GM23338 (cell line): ENCODE results near the gene STRN4. TPM values are rescaled to one million over a fixed set of nuclear protein-coding genes. Genes with fewer than 3 reads are reported as not detected.

Experiments
- ATAC-seq: fragments of 200-7000 bp; cut with Tn5 transposase; 3 replicates; pipeline ENCODE4 v1.9.1; 2020
- DNase-seq: peaks from one replicate; pipeline ENCODE4 v3.0.0-alpha.2; 2015; ENCODE audit warnings: low spot score
- H2AFZ ChIP-seq: fragments of 200-600 bp; sonication (generic); 2 replicates; pipeline ENCODE4 v1.8.0; 2016; ENCODE audit warnings: antibody characterized with exemption, mild to moderate bottlenecking, moderate library complexity
- H3F3A ChIP-seq: fragments of 200-600 bp; sonication (generic); replicated peaks from 2 replicates; pipeline ENCODE4 v1.8.0; 2017; ENCODE audit warnings: antibody characterized with exemption, mixed run types, low read depth
- H3K27ac ChIP-seq: fragments of 200-600 bp; sonication (generic); 2 replicates; pipeline ENCODE4 v1.6.1; 2016; ENCODE audit warnings: low read depth
- H3K27me3 ChIP-seq: fragments of 200-600 bp; sonication (generic); 2 replicates; pipeline ENCODE4 v1.8.0; 2016; ENCODE audit warnings: mild to moderate bottlenecking, mixed run types, moderate library complexity; ENCODE audit not compliant: insufficient read depth
- H3K36me3 ChIP-seq: fragments of 200-600 bp; sonication (generic); 2 replicates; pipeline ENCODE4 v1.8.0; 2016; ENCODE audit warnings: mild to moderate bottlenecking; ENCODE audit not compliant: insufficient read depth
- H3K4me1 ChIP-seq: fragments of 200-600 bp; sonication (generic); 2 replicates; pipeline ENCODE4 v1.8.0; 2016; ENCODE audit warnings: mild to moderate bottlenecking, moderate library complexity; ENCODE audit not compliant: insufficient read depth
- H3K4me2 ChIP-seq: fragments of 200-600 bp; sonication (generic); 2 replicates; pipeline ENCODE4 v1.7.1; 2017; ENCODE audit warnings: mixed run types
- H3K4me3 ChIP-seq: fragments of 200-600 bp; sonication (generic); 2 replicates; pipeline ENCODE4 v1.6.1; 2016; ENCODE audit warnings: mixed run types
- H3K79me2 ChIP-seq: fragments of 200-600 bp; sonication (generic); replicated peaks from 2 replicates; pipeline ENCODE4 v1.8.0; 2017; ENCODE audit warnings: mild to moderate bottlenecking; ENCODE audit not compliant: insufficient read depth
- H3K9me2 ChIP-seq: fragments of 200-600 bp; sonication (generic); 2 replicates; pipeline ENCODE4 v1.8.0; 2017; ENCODE audit not compliant: insufficient read depth
- H4K20me1 ChIP-seq: fragments of 200-600 bp; sonication (generic); replicated peaks from 2 replicates; pipeline ENCODE4 v1.8.0; 2017; ENCODE audit warnings: mild to moderate bottlenecking; ENCODE audit not compliant: insufficient read depth
- H3K27ac Mint-ChIP-seq: 2 replicates; pipeline ENCODE4 v1.8.0; 2020; ENCODE audit warnings: inconsistent platforms, mild to moderate bottlenecking, moderate library complexity, mixed read lengths
- H3K27me3 Mint-ChIP-seq: 3 replicates; pipeline ENCODE4 v1.8.0; 2022; ENCODE audit warnings: low read depth, mild to moderate bottlenecking, moderate library complexity, mixed read lengths, inconsistent platforms; ENCODE audit not compliant: insufficient read depth, poor library complexity
- H3K36me3 Mint-ChIP-seq: 3 replicates; pipeline ENCODE4 v1.8.0; 2021; ENCODE audit warnings: low read depth, mild to moderate bottlenecking, inconsistent platforms, moderate library complexity, mixed read lengths
- H3K4me1 Mint-ChIP-seq: 3 replicates; pipeline ENCODE4 v1.8.0; 2020; ENCODE audit warnings: mild to moderate bottlenecking, inconsistent platforms, mixed read lengths
- H3K4me3 Mint-ChIP-seq: 3 replicates; pipeline ENCODE4 v1.8.0; 2021; ENCODE audit warnings: moderate library complexity, mild to moderate bottlenecking, inconsistent platforms, mixed read lengths
- H3K9me3 Mint-ChIP-seq: 3 replicates; pipeline ENCODE4 v1.8.0; 2020; ENCODE audit warnings: moderate library complexity, mild to moderate bottlenecking, inconsistent platforms, mixed read lengths
- CREB1 ChIP-seq: fragments of 250-450 bp; sonication (Bioruptor Pico); IDR thresholded peaks from 2 replicates; pipeline ENCODE4 v1.5.0; 2020; ENCODE audit warnings: low read depth, mild to moderate bottlenecking, moderate library complexity
- CTCF ChIP-seq, 2 experiments: fragments of 200-600 bp in 1 of 2; sonication (generic) in 1 of 2; conservative IDR thresholded peaks; 2 replicates each; pipeline versions ENCODE4 v1.5.1 to v1.6.1; 2016 to 2017; ENCODE audit warnings: antibody characterized with exemption in 2 of 2, low read depth in 2 of 2, mild to moderate bottlenecking in 2 of 2, moderate library complexity in 1 of 2
- ETS1 ChIP-seq: IDR thresholded peaks from 2 replicates; pipeline ENCODE4 v1.6.1; 2016; ENCODE audit warnings: antibody characterized with exemption
- EZH2 ChIP-seq: fragments of 200-600 bp; sonication (generic); IDR thresholded peaks from one replicate; pipeline ENCODE4 v1.8.0; 2017; ENCODE audit warnings: antibody characterized with exemption, mild to moderate bottlenecking, low read depth; ENCODE audit not compliant: unreplicated experiment
- EZH2phosphoT487 ChIP-seq: fragments of 200-600 bp; sonication (generic); IDR thresholded peaks from one replicate; pipeline ENCODE4 v1.8.1; 2018; ENCODE audit warnings: antibody characterized with exemption; ENCODE audit not compliant: unreplicated experiment
- JUNB ChIP-seq: IDR thresholded peaks from one replicate; pipeline ENCODE4 v1.6.1; 2016; ENCODE audit warnings: antibody characterized with exemption; ENCODE audit not compliant: unreplicated experiment
- NANOG ChIP-seq: IDR thresholded peaks from 2 replicates; pipeline ENCODE4 v1.6.1; 2016; ENCODE audit warnings: antibody characterized with exemption, borderline replicate concordance
- POLR2AphosphoS5 ChIP-seq: IDR thresholded peaks from 2 replicates; pipeline ENCODE4 v1.6.1; 2016; ENCODE audit warnings: antibody characterized with exemption, low read depth
- REST ChIP-seq: IDR thresholded peaks from one replicate; pipeline ENCODE4 v1.6.1; 2018; ENCODE audit warnings: antibody characterized with exemption; ENCODE audit not compliant: unreplicated experiment
- STAT1 ChIP-seq: IDR thresholded peaks from one replicate; pipeline ENCODE4 v1.6.1; 2016; ENCODE audit warnings: antibody characterized with exemption; ENCODE audit not compliant: unreplicated experiment
- ZNF114 ChIP-seq: fragments of 250-450 bp; sonication (Bioruptor Pico); IDR thresholded peaks from 2 replicates; pipeline ENCODE4 v1.5.0; 2020; ENCODE audit warnings: mild to moderate bottlenecking, moderate library complexity
- ZNF331 ChIP-seq: fragments of 250-450 bp; sonication (Bioruptor Pico); IDR thresholded peaks from 2 replicates; pipeline ENCODE4 v1.5.0; 2020; ENCODE audit warnings: low read depth, mild to moderate bottlenecking, moderate library complexity
- ZNF462 ChIP-seq: fragments of 250-450 bp; sonication (Bioruptor Pico); IDR thresholded peaks from 2 replicates; pipeline ENCODE4 v1.5.0; 2020; ENCODE audit warnings: mild to moderate bottlenecking, moderate library complexity
- polyA plus RNA-seq: library from polyadenylated mRNA; unstranded; fragments of >200 nt; fragmentation: Nextera tagmentation; extraction: Ambion mirVana; gene quantifications from 2 replicates; pipeline ENCODE4 v1.2.1, GENCODE V29; 2016
- total RNA-seq: library from RNA; depleted of rRNA; stranded (reverse); fragments of >200 nt; shearing (Covaris generic); gene quantifications from 2 replicates; pipeline ENCODE4 v1.2.3, GENCODE V29; 2014

Gene STRN4
- total and polyA plus RNA-seq, 2 experiments from 2014 or later = 62.1 to 140 TPM

GRCh38 chr19:46730187-46730586, 16.1 kb downstream of the STRN4 start:
- Histone ChIP-seq H3K4me2 (no peak overlapping the region), H3K4me1 (no peaks in the 10 kb centered on the region), H3K36me3 (peaks cover 29% of the 10 kb centered on the region)

More at GRCh38 chr19:46730187-46730586, 16.1 kb downstream of the STRN4 start:
- Histone ChIP-seq H3K27ac (no peak overlapping the region), H3K79me2 (peaks cover 31% of the 10 kb centered on the region), H3F3A (peaks cover 3% of the 10 kb centered on the region; the same call in 1 of the 2 replicates), H2AFZ (no peak overlapping the region), H3K4me3 (no peak overlapping the region), H4K20me1 (peaks cover 20% of the 10 kb centered on the region), H3K9me2 (no peaks in the 10 kb centered on the region), H3K27me3 (no peaks in the 10 kb centered on the region)
- TF ChIP-seq EZH2 (no peak), POLR2AphosphoS5 (no peak), ZNF462 (no peak), ETS1 (no peak), CTCF (conservative IDR thresholded peaks at IDR 0.05; ENCODE audit: low read depth in 2 of 2) (no peak), JUNB (no peak), ZNF114 (CRISPR knock-in tag) (no peak), ZNF331 (no peak), REST (no peak), EZH2phosphoT487 (no peak), STAT1 (no peak), NANOG (no peak), CREB1 (CRISPR knock-in tag) (no peak)
- peaks cover 81% of the 10 kb centered on the region for H3K36me3 Mint-ChIP-seq
- ATAC-seq (no peak), DNase-seq (no peak)
- peak overlapping the region; percentile 79; the same call in 1 of the 2 replicates for H3K27ac Mint-ChIP-seq
- peaks cover 10% of the 10 kb centered on the region for H3K27me3 Mint-ChIP-seq
- H3K9me3 Mint-ChIP-seq = peaks cover 3% of the 10 kb centered on the region; the same call in 1 of the 3 replicates
- peaks cover 21% of the 10 kb centered on the region for H3K4me1 Mint-ChIP-seq
- no peak overlapping the region for H3K4me3 Mint-ChIP-seq
